CD4-positive, alpha-beta T cell treated with Interleukin-4 for 1 hour (primary cell): Measurements from ENCODE around the gene SFMBT2.
"Not testable (repeated sequence)": the region's sequence is repeated elsewhere in the genome, so short reads cannot be mapped to it uniquely, and the experiment has no call there.

ENCODE experiments used
- DNase-seq, 2 donors: peaks; one replicate each; pipeline ENCODE4 v3.0.0-alpha.2; 2020 to 2022

SFMBT2 gene

GRCh38 chr10:7400068-7400715 is 10.6 kb downstream of the SFMBT2 start:
- no peak for DNase-seq

- DNase-seq = no peak
Observed at GRCh38 chr10:7399533-7399932, 11.3 kb downstream of the SFMBT2 start.

- DNase-seq = no peak
Observed at GRCh38 chr10:7397049-7398035, 13.5 kb downstream of the SFMBT2 start.

GRCh38 chr10:7392301-7392700 is 18.5 kb downstream of the SFMBT2 start:
- not testable (repeated sequence) for DNase-seq

- no peak for DNase-seq
Observed at GRCh38 chr10:7391748-7392147, 19.1 kb downstream of the SFMBT2 start.

- DNase-seq = not testable (repeated sequence)
Observed at GRCh38 chr10:7390689-7391110, 20.1 kb downstream of the SFMBT2 start.

- no peak for DNase-seq
Observed at GRCh38 chr10:7389844-7390243, 21.0 kb downstream of the SFMBT2 start.

- DNase-seq = no peak
Observed at GRCh38 chr10:7389346-7389745, 21.5 kb downstream of the SFMBT2 start.

GRCh38 chr10:7388602-7389001 is 22.2 kb downstream of the SFMBT2 start:
- peak in 1 of 2 donors; percentile 38 for DNase-seq

- not testable (repeated sequence) for DNase-seq
Observed at GRCh38 chr10:7388149-7388548, 22.7 kb downstream of the SFMBT2 start.

- DNase-seq = no peak
Observed at GRCh38 chr10:7385114-7385513, 25.7 kb downstream of the SFMBT2 start.

- no peak for DNase-seq
Observed at GRCh38 chr10:7383442-7383841, 27.4 kb downstream of the SFMBT2 start.

- no peak for DNase-seq
Observed at GRCh38 chr10:7380704-7381241, 30.1 kb downstream of the SFMBT2 start.

GRCh38 chr10:7378602-7379403 is 32.0 kb downstream of the SFMBT2 start:
- DNase-seq = peak in 1 of 2 donors; percentile 11

- DNase-seq = no peak
Observed at GRCh38 chr10:7377614-7378248, 33.1 kb downstream of the SFMBT2 start.

- no peak for DNase-seq
Observed at GRCh38 chr10:7374795-7375194, 36.0 kb downstream of the SFMBT2 start.

GRCh38 chr10:7373039-7373438 is 37.8 kb downstream of the SFMBT2 start:
- DNase-seq = no peak

GRCh38 chr10:7372504-7372903 is 38.3 kb downstream of the SFMBT2 start:
- DNase-seq = no peak

GRCh38 chr10:7370511-7370910 is 40.3 kb downstream of the SFMBT2 start:
- no peak for DNase-seq

GRCh38 chr10:7365027-7365745 is 45.6 kb downstream of the SFMBT2 start:
- DNase-seq = no peak

- no peak for DNase-seq
Observed at GRCh38 chr10:7364474-7364873, 46.4 kb downstream of the SFMBT2 start.

- no peak for DNase-seq
Observed at GRCh38 chr10:7363700-7364099, 47.1 kb downstream of the SFMBT2 start.
